ENCODE results near the gene YBX2. TPM values are rescaled to one million over a fixed set of nuclear protein-coding genes. Genes with fewer than 3 reads are reported as not detected.

The YBX2 gene
- polyA plus RNA-seq, 3 donors = 0.95 to 6.0 (median 2.2) TPM

GRCh38 chr17:7241090-7241733 lies 53.2 kb downstream of the YBX2 start:
- 25 to 30% (median 25%) methylated on average over 9 of the region's 9 CpGs for WGBS, 3 donors
- H3K27ac ChIP-seq (ENCODE audit: low read depth, low read length) = no peak overlapping the region

DNA sequence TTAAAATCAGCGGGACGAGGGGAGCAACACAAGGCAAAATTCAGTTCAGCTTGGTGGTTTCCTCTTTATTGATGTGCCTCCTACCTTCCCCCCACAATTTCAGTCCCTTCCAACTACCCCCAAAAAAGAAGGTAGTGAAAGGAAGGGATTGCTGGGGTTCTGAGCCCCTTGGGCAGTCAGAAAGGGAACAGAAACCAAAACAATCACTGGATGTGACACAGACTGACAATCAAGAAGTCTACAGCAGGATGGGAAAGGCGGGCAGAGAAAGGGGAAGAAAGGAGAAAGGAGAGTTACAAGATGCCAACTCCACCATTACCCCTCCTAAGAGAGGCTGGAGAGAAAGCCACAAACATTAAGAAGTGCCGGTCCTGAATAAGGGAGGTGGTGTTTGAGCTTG lies 54.1 kb downstream of the YBX2 start:
- H3K27ac ChIP-seq (ENCODE audit: low read depth, low read length) = no peak overlapping the region
- WGBS, 3 donors = 49 to 66% (median 52%) methylated on average over 4 of the region's 4 CpGs

DNA sequence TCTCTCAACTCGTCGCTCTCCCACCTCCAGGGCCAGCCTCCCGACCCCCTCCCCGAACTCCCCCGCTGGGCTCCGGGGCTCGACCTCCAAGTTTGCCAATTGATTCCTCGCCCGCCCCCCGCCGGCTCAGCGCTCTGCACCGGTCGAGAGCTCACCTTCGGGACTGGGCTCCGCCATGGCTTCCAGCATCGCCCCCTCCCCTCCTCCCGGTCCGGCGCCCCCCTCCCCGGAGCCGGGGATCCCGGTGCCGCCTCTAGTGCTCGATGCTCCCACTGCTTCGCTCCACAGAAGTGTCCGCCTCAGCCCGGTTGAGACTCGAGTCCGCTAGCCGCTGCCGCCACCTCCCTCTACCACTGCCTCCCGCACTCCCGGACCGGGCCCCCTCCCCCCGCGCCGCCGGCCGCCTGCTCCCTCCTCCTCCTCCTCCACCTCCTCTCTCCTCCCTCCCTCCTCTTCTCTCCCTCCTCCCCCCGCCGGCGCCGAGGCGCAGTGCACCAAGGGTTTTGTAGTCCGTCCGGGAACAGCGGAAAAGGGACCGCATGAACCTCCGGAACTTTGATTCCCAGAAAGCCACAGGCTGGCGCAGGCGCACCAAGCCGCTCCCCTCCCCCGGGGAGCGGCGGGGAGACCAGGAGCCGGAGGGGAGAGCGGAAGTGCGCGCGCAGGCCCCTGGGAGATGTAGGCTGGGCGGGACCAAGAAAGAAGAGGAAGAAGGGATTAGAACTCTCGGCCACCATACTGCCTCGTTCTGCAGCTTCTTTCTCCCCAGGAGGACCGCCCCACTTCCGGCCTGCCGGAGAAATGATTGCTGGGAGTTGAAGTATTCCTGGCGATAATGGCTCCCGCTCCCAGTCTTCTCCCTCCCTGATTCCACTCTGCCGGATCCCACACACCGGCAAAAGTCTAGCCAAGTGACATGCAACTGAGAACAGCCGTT lies 55.1 kb downstream of the YBX2 start, which contains the start of gene PHF23:
TSS of gene PHF23 (minus strand) at position 367 of the 937 bp plus-strand sequence. CDS start at position 189, 178 bp downstream.
- H3K27ac ChIP-seq (ENCODE audit: low read depth, low read length) = peak within 1 kb of the TSS; percentile 80
- 0 to 1% (median 0%) methylated on average over 49 to 72 of the region's 72 CpGs for WGBS, 3 donors

DNA sequence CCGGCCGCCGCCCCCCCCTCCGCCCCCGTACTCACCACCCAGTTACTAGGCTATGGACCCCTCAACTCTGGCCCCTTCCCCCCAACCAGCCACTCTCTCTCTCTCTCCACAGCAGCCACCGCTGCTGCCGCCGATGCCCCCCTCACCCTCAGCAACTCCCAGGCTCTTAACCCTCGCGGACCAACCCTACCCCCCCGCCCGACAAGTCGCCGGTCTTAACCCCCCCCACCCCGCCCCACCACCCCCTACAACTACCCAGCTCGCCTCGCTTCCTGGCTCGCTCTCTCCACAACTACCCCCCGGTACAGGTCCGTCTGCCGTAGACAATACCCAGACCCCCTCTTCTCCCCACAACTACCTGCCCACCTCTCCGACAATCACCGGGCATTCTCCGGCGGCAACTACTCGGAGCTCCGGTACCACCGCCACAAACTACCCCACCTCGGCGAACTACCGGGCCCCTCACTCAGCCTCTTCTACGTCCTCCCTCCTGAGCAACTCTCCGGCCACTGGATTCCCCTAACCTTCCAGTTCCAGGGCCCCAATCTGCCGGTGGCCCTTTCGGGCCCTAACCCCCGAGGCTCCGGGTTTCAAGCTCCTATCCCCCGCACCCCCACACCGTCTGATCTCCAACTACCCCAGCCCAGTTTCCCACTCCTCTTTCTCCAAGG lies 55.9 kb downstream of the YBX2 start:
- peak overlapping the region; percentile 80 for H3K27ac ChIP-seq (ENCODE audit: low read depth, low read length)
- WGBS, 3 donors = 0% methylated on average over 20 to 39 of the region's 39 CpGs

Other genes starting within 250 kb of the YBX2 start
- gene CLEC10A, start 214.4 kb downstream of the YBX2 start, polyA plus RNA-seq = 10 to 100 TPM in 1 of 3 donors, 1 to 10 TPM in 2; 1.3 to 16.1 (median 8.8) TPM
- 1 to 10 TPM in 2 of 3 donors, under 1 TPM in 1; 0.37 to 4.3 (median 1.9) TPM for gene ASGR2, start 179.8 kb downstream of the YBX2 start, polyA plus RNA-seq
- gene ASGR1, start 115.3 kb downstream of the YBX2 start, polyA plus RNA-seq = 1 to 10 TPM; 1.0 to 3.4 (median 2.5) TPM
- gene DLG4, start 74.8 kb downstream of the YBX2 start, polyA plus RNA-seq = 10 to 100 TPM in 1 of 3 donors, 1 to 10 TPM in 2; 3.3 to 26.3 (median 5.5) TPM
- gene ACADVL, start 74.7 kb downstream of the YBX2 start, polyA plus RNA-seq = 100 to 1,000 TPM; 563 to 988 (median 674) TPM
- gene DVL2, start 60.1 kb downstream of the YBX2 start, polyA plus RNA-seq = 10 to 100 TPM in 2 of 3 donors, 1 to 10 TPM in 1; 9.9 to 31.3 (median 17.2) TPM
- 10 to 100 TPM; 11.5 to 29.4 (median 24.4) TPM for gene PHF23, start 55.2 kb downstream of the YBX2 start, polyA plus RNA-seq
- 1,000 to 10,000 TPM in 1 of 3 donors, 100 to 1,000 TPM in 2; 485 to 1,093 (median 668) TPM for gene GABARAP, start 52.2 kb downstream of the YBX2 start, polyA plus RNA-seq
- gene CTDNEP1, start 42.9 kb downstream of the YBX2 start, polyA plus RNA-seq = 10 to 100 TPM; 53.1 to 94.1 (median 91.8) TPM
- 10 to 100 TPM; 19.0 to 64.1 (median 40.3) TPM for gene ELP5, start 42.4 kb downstream of the YBX2 start, polyA plus RNA-seq
- 10 to 100 TPM in 1 of 3 donors, 1 to 10 TPM in 2; 4.8 to 88.9 (median 6.7) TPM for gene CLDN7, start 32.2 kb downstream of the YBX2 start, polyA plus RNA-seq
- 10 to 100 TPM; 10.2 to 41.8 (median 31.4) TPM for gene SLC2A4, start 12.9 kb downstream of the YBX2 start, polyA plus RNA-seq
- gene EIF5A, start 13.0 kb upstream of the YBX2 start, polyA plus RNA-seq = 100 to 1,000 TPM; 204 to 587 (median 428) TPM
- 10 to 100 TPM; 40.1 to 55.5 (median 47.5) TPM for gene GPS2, start 20.7 kb upstream of the YBX2 start, polyA plus RNA-seq
- gene NEURL4, start 34.7 kb upstream of the YBX2 start, polyA plus RNA-seq = 10 to 100 TPM; 11.8 to 25.2 (median 17.9) TPM
- gene ACAP1, start 41.9 kb upstream of the YBX2 start, polyA plus RNA-seq = 10 to 100 TPM in 1 of 3 donors, 1 to 10 TPM in 2; 4.0 to 12.7 (median 5.2) TPM
- gene KCTD11, start 57.5 kb upstream of the YBX2 start, polyA plus RNA-seq = 10 to 100 TPM in 1 of 3 donors, 1 to 10 TPM in 2; 6.3 to 11.2 (median 9.9) TPM
- not detected for gene TMEM95, start 60.5 kb upstream of the YBX2 start, polyA plus RNA-seq
- gene TNK1, start 86.5 kb upstream of the YBX2 start, polyA plus RNA-seq = 1 to 10 TPM; 2.1 to 8.0 (median 5.5) TPM
- 10 to 100 TPM; 15.1 to 48.2 (median 42.3) TPM for gene PLSCR3, start 99.9 kb upstream of the YBX2 start, polyA plus RNA-seq
- 100 to 1,000 TPM in 2 of 3 donors, 10 to 100 TPM in 1; 86.0 to 252 (median 173) TPM for gene TMEM256, start 109.5 kb upstream of the YBX2 start, polyA plus RNA-seq
- gene NLGN2, start 113.2 kb upstream of the YBX2 start, polyA plus RNA-seq = 10 to 100 TPM in 2 of 3 donors, 1 to 10 TPM in 1; 2.9 to 11.4 (median 10.5) TPM
- not detected for gene SPEM1, start 125.7 kb upstream of the YBX2 start, polyA plus RNA-seq
- not detected for gene SPEM2, start 131.0 kb upstream of the YBX2 start, polyA plus RNA-seq
- gene SPEM3, start 134.2 kb upstream of the YBX2 start, polyA plus RNA-seq = not detected
- gene TMEM102, start 140.8 kb upstream of the YBX2 start, polyA plus RNA-seq = 1 to 10 TPM in 2 of 3 donors, under 1 TPM in 1; 0.79 to 5.2 (median 1.9) TPM
- 1 to 10 TPM in 1 of 3 donors, under 1 TPM in 2; 0.28 to 4.6 (median 0.86) TPM for gene FGF11, start 144.9 kb upstream of the YBX2 start, polyA plus RNA-seq
- gene CHRNB1, start 150.4 kb upstream of the YBX2 start, polyA plus RNA-seq = 10 to 100 TPM in 2 of 3 donors, 1 to 10 TPM in 1; 5.0 to 14.2 (median 12.7) TPM
- gene ZBTB4, start 185.0 kb upstream of the YBX2 start, polyA plus RNA-seq = 10 to 100 TPM; 17.4 to 45.0 (median 32.9) TPM
- not detected for gene SLC35G6, start 186.8 kb upstream of the YBX2 start, polyA plus RNA-seq
- gene POLR2A, start 189.7 kb upstream of the YBX2 start, polyA plus RNA-seq = 10 to 100 TPM; 20.9 to 35.4 (median 24.6) TPM

All from adipose tissue (tissue), 3 donors.